ENCODE data around the gene ARSB.

The ARSB gene

DNA sequence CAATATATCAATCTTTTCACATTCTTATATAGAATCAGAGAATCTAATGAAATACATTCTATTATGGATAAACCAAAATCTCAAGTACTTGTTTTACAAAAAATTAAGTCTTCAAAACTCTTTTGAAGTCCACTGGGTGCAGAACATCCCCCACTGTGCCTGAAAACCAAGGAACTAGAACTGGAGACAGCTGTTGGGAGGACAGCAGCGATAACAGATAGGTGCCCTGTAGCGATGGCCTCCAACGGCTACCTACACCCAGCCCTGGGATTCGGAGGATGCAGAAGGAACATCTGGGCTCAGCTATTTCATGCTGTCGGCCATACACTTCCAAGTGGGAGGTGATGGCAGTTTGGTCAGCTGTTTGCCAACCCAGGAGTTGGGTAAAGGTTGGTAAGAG, 207.2 kb downstream of the ARSB start:
- no peak overlapping the region for H3K4me2 ChIP-seq (ENCODE audit: low read depth, low read length, poor library complexity, severe bottlenecking)
- no peak overlapping the region for H3K9ac ChIP-seq (ENCODE audit: low read depth, low read length, poor library complexity, severe bottlenecking)
- H3K27me3 ChIP-seq (ENCODE audit: insufficient read depth, low read length, poor library complexity, severe bottlenecking): no peaks in the 10 kb centered on the region
- no peaks in the 10 kb centered on the region for H3K9me2 ChIP-seq (replicated peaks; ENCODE audit: low read depth, low read length)
- H3K9me3 ChIP-seq (ENCODE audit: insufficient read depth, low read depth, low read length): no peaks in the 10 kb centered on the region
- peaks cover 6% of the 10 kb centered on the region for H3K4me1 ChIP-seq (ENCODE audit: insufficient read depth, low read length, poor library complexity, severe bottlenecking)
- H4K20me1 ChIP-seq (ENCODE audit: insufficient read depth, low read length, poor library complexity, severe bottlenecking): no peaks in the 10 kb centered on the region
- H2AFZ ChIP-seq (ENCODE audit: low read length): no peak overlapping the region
- H3F3A ChIP-seq (ENCODE audit: low read depth): no peaks in the 10 kb centered on the region
- H3K4me3 ChIP-seq (ENCODE audit: low read length, poor library complexity, severe bottlenecking): no peak overlapping the region
- H3K36me3 ChIP-seq (ENCODE audit: insufficient read depth, low read length): no peaks in the 10 kb centered on the region; the same call in 1 of the 2 replicates
- H3K79me2 ChIP-seq (ENCODE audit: insufficient read depth, low read length): no peaks in the 10 kb centered on the region
- TF ChIP-seq, protein P1, sequence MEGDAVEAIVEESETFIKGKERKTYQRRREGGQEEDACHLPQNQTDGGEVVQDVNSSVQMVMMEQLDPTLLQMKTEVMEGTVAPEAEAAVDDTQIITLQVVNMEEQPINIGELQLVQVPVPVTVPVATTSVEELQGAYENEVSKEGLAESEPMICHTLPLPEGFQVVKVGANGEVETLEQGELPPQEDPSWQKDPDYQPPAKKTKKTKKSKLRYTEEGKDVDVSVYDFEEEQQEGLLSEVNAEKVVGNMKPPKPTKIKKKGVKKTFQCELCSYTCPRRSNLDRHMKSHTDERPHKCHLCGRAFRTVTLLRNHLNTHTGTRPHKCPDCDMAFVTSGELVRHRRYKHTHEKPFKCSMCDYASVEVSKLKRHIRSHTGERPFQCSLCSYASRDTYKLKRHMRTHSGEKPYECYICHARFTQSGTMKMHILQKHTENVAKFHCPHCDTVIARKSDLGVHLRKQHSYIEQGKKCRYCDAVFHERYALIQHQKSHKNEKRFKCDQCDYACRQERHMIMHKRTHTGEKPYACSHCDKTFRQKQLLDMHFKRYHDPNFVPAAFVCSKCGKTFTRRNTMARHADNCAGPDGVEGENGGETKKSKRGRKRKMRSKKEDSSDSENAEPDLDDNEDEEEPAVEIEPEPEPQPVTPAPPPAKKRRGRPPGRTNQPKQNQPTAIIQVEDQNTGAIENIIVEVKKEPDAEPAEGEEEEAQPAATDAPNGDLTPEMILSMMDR (conservative IDR thresholded peaks at IDR 0.05; ENCODE audit: low read length): no peak
- TF ChIP-seq EZH2phosphoT487 (IDR thresholded peaks at IDR 0.05; ENCODE audit: borderline replicate concordance): no peak

GRCh38 chr5:78776637-78777036, 208.5 kb downstream of the ARSB start:
- Histone ChIP-seq H3K4me2 (ENCODE audit: low read depth, low read length, poor library complexity, severe bottlenecking) (no peak overlapping the region), H3K9ac (ENCODE audit: low read depth, low read length, poor library complexity, severe bottlenecking) (no peak overlapping the region), H3K9me2 (replicated peaks; ENCODE audit: low read depth, low read length) (no peaks in the 10 kb centered on the region), H3K9me3 (ENCODE audit: insufficient read depth, low read depth, low read length) (no peaks in the 10 kb centered on the region), H3F3A (ENCODE audit: low read depth) (0 out of 2 replicates have a peak, but pooled peaks cover 2% of the 10 kb centered on the region), H2AFZ (ENCODE audit: low read length) (no peak overlapping the region), H4K20me1 (ENCODE audit: insufficient read depth, low read length, poor library complexity, severe bottlenecking) (no peaks in the 10 kb centered on the region), H3K4me1 (ENCODE audit: insufficient read depth, low read length, poor library complexity, severe bottlenecking) (peaks cover 15% of the 10 kb centered on the region), H3K36me3 (ENCODE audit: insufficient read depth, low read length) (no peaks in the 10 kb centered on the region; the same call in 1 of the 2 replicates), H3K79me2 (ENCODE audit: insufficient read depth, low read length) (no peaks in the 10 kb centered on the region), H3K27me3 (ENCODE audit: insufficient read depth, low read length, poor library complexity, severe bottlenecking) (no peaks in the 10 kb centered on the region), H3K4me3 (ENCODE audit: low read length, poor library complexity, severe bottlenecking) (no peak overlapping the region)
- TF ChIP-seq, protein P1 (conservative IDR thresholded peaks at IDR 0.05; ENCODE audit: low read length): no peak
- no peak for TF ChIP-seq EZH2phosphoT487 (IDR thresholded peaks at IDR 0.05; ENCODE audit: borderline replicate concordance)

DNA sequence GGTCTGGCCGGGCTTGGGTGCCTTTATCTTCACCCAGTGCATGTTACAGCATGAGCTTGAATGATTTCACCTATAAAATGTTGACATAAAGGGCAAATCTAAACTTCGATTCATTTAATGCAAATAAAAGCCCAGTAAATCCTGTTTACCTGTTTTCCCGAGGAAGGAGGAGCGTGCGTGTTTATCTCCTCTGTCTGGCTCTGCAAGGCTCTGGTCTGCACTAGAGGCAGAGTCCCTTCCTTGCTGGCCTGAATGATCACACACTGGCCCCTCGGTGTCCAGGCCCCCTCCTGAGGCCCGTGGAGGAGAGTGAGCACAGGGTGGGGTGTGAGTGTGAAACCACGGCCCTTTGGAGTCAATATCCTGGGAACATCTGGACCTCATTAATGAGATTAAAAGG, 211.5 kb downstream of the ARSB start:
- H3K4me1 ChIP-seq (ENCODE audit: insufficient read depth, low read length, poor library complexity, severe bottlenecking): peaks cover 14% of the 10 kb centered on the region
- TF ChIP-seq, protein P1 (conservative IDR thresholded peaks at IDR 0.05; ENCODE audit: low read length): no peak
- H3K4me2 ChIP-seq (ENCODE audit: low read depth, low read length, poor library complexity, severe bottlenecking): no peak overlapping the region
- H3F3A ChIP-seq (ENCODE audit: low read depth): 0 out of 2 replicates have a peak, but pooled peaks cover 3% of the 10 kb centered on the region
- H3K9me3 ChIP-seq (ENCODE audit: insufficient read depth, low read depth, low read length): no peaks in the 10 kb centered on the region
- H3K9ac ChIP-seq (ENCODE audit: low read depth, low read length, poor library complexity, severe bottlenecking): no peak overlapping the region
- H2AFZ ChIP-seq (ENCODE audit: low read length): no peak overlapping the region
- H3K36me3 ChIP-seq (ENCODE audit: insufficient read depth, low read length): no peaks in the 10 kb centered on the region
- no peaks in the 10 kb centered on the region for H3K9me2 ChIP-seq (replicated peaks; ENCODE audit: low read depth, low read length)
- no peaks in the 10 kb centered on the region for H4K20me1 ChIP-seq (ENCODE audit: insufficient read depth, low read length, poor library complexity, severe bottlenecking)
- no peaks in the 10 kb centered on the region for H3K27me3 ChIP-seq (ENCODE audit: insufficient read depth, low read length, poor library complexity, severe bottlenecking)
- H3K79me2 ChIP-seq (ENCODE audit: insufficient read depth, low read length): no peaks in the 10 kb centered on the region
- no peak overlapping the region for H3K4me3 ChIP-seq (ENCODE audit: low read length, poor library complexity, severe bottlenecking)
